Measurements from ENCODE around the gene KIAA2012. TPM values are rescaled to one million over a fixed set of nuclear protein-coding genes. Genes with fewer than 3 reads are reported as not detected.

The KIAA2012 gene
- total RNA-seq, 2 experiments from 2014 or later = not detected

GRCh38 chr2:202031246-202031951, 41.7 kb upstream of the KIAA2012 start:
- no peak overlapping the region for H2AFZ ChIP-seq (ENCODE audit: low read length)
- no peak overlapping the region for H3K27ac ChIP-seq (ENCODE audit: low read depth, low read length, poor library complexity, severe bottlenecking)
- H3K4me2 ChIP-seq (ENCODE audit: low read length) = no peak overlapping the region
- no peaks in the 10 kb centered on the region for H4K20me1 ChIP-seq (ENCODE audit: insufficient read depth, low read length)
- H3K36me3 ChIP-seq (ENCODE audit: insufficient read depth, low read length) = no peaks in the 10 kb centered on the region
- no peaks in the 10 kb centered on the region for H3K9me2 ChIP-seq (ENCODE audit: insufficient read depth, low read length)
- H3K4me3 ChIP-seq (ENCODE audit: low read depth, low read length, poor library complexity, severe bottlenecking) = no peak overlapping the region
- no peaks in the 10 kb centered on the region for H3K9me3 ChIP-seq (ENCODE audit: low read length)
- ChIA-PET CTCF (ENCODE audit: unreplicated experiment) (no interaction called here), POLR2A (interaction anchor here (0.6 to 0.9 kb wide), 3 partner anchors 22 to 1389 kb away, joined by 3 read pairs; no protein-coding TSS in a partner anchor)
- no peak for DNase-seq (ENCODE audit: low spot score)
- peaks cover 17% of the 10 kb centered on the region for H3K4me1 ChIP-seq (ENCODE audit: insufficient read depth, low read length, poor library complexity, severe bottlenecking)
- no TSS peak for BruUV-seq (replicated peaks)
- no peak for TF ChIP-seq EZH2phosphoT487 (IDR thresholded peaks at IDR 0.05; ENCODE audit: borderline replicate concordance, low read depth, low read length)
- TF ChIP-seq, protein P1, sequence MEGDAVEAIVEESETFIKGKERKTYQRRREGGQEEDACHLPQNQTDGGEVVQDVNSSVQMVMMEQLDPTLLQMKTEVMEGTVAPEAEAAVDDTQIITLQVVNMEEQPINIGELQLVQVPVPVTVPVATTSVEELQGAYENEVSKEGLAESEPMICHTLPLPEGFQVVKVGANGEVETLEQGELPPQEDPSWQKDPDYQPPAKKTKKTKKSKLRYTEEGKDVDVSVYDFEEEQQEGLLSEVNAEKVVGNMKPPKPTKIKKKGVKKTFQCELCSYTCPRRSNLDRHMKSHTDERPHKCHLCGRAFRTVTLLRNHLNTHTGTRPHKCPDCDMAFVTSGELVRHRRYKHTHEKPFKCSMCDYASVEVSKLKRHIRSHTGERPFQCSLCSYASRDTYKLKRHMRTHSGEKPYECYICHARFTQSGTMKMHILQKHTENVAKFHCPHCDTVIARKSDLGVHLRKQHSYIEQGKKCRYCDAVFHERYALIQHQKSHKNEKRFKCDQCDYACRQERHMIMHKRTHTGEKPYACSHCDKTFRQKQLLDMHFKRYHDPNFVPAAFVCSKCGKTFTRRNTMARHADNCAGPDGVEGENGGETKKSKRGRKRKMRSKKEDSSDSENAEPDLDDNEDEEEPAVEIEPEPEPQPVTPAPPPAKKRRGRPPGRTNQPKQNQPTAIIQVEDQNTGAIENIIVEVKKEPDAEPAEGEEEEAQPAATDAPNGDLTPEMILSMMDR (conservative IDR thresholded peaks at IDR 0.05; ENCODE audit: low read length) = no peak
- no peaks in the 10 kb centered on the region for H3K79me2 ChIP-seq (ENCODE audit: insufficient read depth, low read depth, low read length)
- intact Hi-C loops (cut with micrococcal nuclease; ENCODE audit: unreplicated experiment) = no loop called here

- no peaks in the 10 kb centered on the region for H3K36me3 ChIP-seq (ENCODE audit: insufficient read depth, low read length)
- H3K27ac ChIP-seq (ENCODE audit: low read depth, low read length, poor library complexity, severe bottlenecking) = no peak overlapping the region
- BruUV-seq (replicated peaks) = no TSS peak
- H3K79me2 ChIP-seq (ENCODE audit: insufficient read depth, low read depth, low read length) = no peaks in the 10 kb centered on the region
- H2AFZ ChIP-seq (ENCODE audit: low read length) = peak overlapping the region; percentile 88
- H3K4me2 ChIP-seq (ENCODE audit: low read length) = peak overlapping the region; percentile 95
- TF ChIP-seq, protein P1 (conservative IDR thresholded peaks at IDR 0.05; ENCODE audit: low read length) = no peak
- TF ChIP-seq EZH2phosphoT487 (IDR thresholded peaks at IDR 0.05; ENCODE audit: borderline replicate concordance, low read depth, low read length) = no peak
- ChIA-PET POLR2A (no interaction called here), CTCF (ENCODE audit: unreplicated experiment) (no interaction called here)
- H3K9me3 ChIP-seq (ENCODE audit: low read length) = no peaks in the 10 kb centered on the region
- no peaks in the 10 kb centered on the region for H4K20me1 ChIP-seq (ENCODE audit: insufficient read depth, low read length)
- H3K9me2 ChIP-seq (ENCODE audit: insufficient read depth, low read length) = no peaks in the 10 kb centered on the region
- DNase-seq (ENCODE audit: low spot score) = peak; percentile 26
- peaks cover 17% of the 10 kb centered on the region for H3K4me1 ChIP-seq (ENCODE audit: insufficient read depth, low read length, poor library complexity, severe bottlenecking)
- intact Hi-C loops (cut with micrococcal nuclease; ENCODE audit: unreplicated experiment) = no loop called here
- peak overlapping the region; percentile 72 for H3K4me3 ChIP-seq (ENCODE audit: low read depth, low read length, poor library complexity, severe bottlenecking)
Observed at GRCh38 chr2:202032846-202033316, 40.2 kb upstream of the KIAA2012 start.
